Measurements from ENCODE around the gene FAM25G. TPM values are rescaled to one million over a fixed set of nuclear protein-coding genes. Genes with fewer than 3 reads are reported as not detected.

The FAM25G gene
- total and polyA plus RNA-seq, 8 donors: not detected

DNA sequence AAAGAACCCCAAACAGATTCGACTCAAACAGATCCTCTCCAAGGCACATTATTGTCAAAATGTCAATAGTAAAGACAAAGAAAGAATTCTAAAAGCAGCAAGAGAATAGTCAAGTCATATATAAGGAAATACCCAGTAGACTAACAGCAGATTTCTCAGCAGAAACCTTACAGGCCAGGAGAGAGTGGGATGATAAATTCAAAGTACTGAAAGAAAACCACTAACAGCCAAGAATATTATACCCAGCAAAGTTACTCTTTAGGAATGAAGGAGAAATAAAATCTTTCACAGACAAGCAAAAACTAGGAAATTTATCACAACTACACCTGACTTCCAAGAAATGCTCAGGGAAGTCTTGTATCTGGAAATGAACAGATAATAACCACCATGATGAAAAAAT lies 45.8 kb downstream of the FAM25G start:
- no peak for ATAC-seq
- WGBS, 2 donors: 58 to 71% methylated on average over 1 of the region's 1 CpG
- intact Hi-C loops (cut with DNase I): no loop called here
- no peak for DNase-seq
- H3K27me3 ChIP-seq: no peaks in the 10 kb centered on the region
- H3K36me3 ChIP-seq: no peaks in the 10 kb centered on the region
- no peak overlapping the region for H3K27ac ChIP-seq
- no peak overlapping the region for H3K4me3 ChIP-seq
- H3K9me3 ChIP-seq: no peaks in the 10 kb centered on the region
- no peaks in the 10 kb centered on the region for H3K4me1 ChIP-seq
- TF ChIP-seq, protein P1, sequence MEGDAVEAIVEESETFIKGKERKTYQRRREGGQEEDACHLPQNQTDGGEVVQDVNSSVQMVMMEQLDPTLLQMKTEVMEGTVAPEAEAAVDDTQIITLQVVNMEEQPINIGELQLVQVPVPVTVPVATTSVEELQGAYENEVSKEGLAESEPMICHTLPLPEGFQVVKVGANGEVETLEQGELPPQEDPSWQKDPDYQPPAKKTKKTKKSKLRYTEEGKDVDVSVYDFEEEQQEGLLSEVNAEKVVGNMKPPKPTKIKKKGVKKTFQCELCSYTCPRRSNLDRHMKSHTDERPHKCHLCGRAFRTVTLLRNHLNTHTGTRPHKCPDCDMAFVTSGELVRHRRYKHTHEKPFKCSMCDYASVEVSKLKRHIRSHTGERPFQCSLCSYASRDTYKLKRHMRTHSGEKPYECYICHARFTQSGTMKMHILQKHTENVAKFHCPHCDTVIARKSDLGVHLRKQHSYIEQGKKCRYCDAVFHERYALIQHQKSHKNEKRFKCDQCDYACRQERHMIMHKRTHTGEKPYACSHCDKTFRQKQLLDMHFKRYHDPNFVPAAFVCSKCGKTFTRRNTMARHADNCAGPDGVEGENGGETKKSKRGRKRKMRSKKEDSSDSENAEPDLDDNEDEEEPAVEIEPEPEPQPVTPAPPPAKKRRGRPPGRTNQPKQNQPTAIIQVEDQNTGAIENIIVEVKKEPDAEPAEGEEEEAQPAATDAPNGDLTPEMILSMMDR (IDR thresholded peaks at IDR 0.05): no peak
- no peak for FAIRE-seq

DNA sequence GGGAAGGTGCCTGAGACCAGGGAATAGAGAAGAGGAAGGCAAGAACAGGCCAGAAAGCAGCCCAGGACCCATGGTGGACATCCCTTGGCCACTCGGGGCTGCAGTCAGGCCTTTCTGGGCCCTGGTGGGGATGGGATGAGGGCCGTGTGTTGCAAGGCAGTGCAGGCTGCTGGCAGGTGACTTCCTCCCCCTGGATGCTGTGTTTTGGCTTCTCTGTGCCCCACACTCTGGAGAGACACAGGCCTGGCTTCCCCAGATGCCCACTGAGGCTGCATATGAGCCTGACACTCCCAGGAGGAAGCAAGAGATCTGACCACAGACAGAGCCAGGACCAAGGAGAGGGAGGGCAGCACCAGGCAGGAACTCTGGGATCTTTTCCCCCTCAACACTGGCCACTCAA lies 47.5 kb downstream of the FAM25G start:
- H3K36me3 ChIP-seq: no peaks in the 10 kb centered on the region
- FAIRE-seq (no peak), ATAC-seq (no peak), DNase-seq (no peak)
- no peak overlapping the region for H3K27ac ChIP-seq
- 77 to 80% methylated on average over 1 to 2 of the region's 2 CpGs for WGBS, 2 donors
- intact Hi-C loops (cut with DNase I): no loop called here
- H3K4me1 ChIP-seq: no peaks in the 10 kb centered on the region
- H3K27me3 ChIP-seq: no peaks in the 10 kb centered on the region
- TF ChIP-seq, protein P1 (IDR thresholded peaks at IDR 0.05): no peak
- no peak overlapping the region for H3K4me3 ChIP-seq
- no peaks in the 10 kb centered on the region for H3K9me3 ChIP-seq

DNA sequence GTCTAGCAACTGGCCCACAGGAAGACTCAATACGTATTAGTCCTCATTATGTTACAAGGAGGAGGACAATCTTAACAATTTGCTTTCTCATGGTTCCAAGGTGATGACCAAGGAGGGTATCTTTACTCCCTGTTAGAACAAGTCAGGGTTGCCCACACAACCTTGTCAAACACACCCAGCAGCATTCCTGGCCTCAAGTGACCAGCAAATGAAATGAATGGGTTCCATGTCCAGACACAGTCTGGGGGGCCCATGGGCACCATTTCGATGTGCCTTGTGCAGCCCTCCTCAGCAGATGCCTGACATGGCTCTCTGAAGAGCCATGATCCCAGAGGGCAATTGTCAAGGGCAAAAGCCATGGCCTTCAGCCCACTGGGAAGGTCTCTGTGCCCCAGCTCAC lies 48.4 kb downstream of the FAM25G start:
- Histone ChIP-seq H3K9me3 (no peaks in the 10 kb centered on the region), H3K27me3 (no peaks in the 10 kb centered on the region), H3K36me3 (no peaks in the 10 kb centered on the region), H3K4me3 (no peak overlapping the region), H3K4me1 (no peaks in the 10 kb centered on the region), H3K27ac (no peak overlapping the region)
- WGBS, 2 donors: 77 to 86% methylated on average over 2 of the region's 2 CpGs
- FAIRE-seq: no peak
- TF ChIP-seq, protein P1 (IDR thresholded peaks at IDR 0.05): no peak
- intact Hi-C loops (cut with DNase I): no loop called here
- no peak for ATAC-seq
- no peak for DNase-seq

DNA sequence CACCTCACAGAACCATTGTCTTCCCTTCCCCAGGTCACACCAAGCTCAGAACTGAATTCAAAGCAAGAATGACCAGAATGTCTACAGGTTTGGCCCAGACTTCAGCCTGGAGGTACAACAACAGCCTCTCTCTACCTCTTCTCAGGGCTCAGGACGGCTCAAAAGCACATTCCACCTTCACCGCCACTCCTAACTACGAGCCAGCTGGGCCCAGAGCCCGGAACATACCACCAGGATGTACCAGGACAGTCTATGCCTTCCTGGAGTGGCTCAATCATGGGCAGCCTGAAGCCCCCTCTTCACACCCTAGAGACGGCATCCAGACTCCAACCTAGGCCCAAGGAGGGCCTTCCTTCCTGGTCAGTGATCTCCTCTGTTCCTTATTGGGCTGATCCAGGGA lies 49.1 kb downstream of the FAM25G start:
- 82 to 87% methylated on average over 5 of the region's 5 CpGs for WGBS, 2 donors
- intact Hi-C loops (cut with DNase I): no loop called here
- TF ChIP-seq, protein P1 (IDR thresholded peaks at IDR 0.05): no peak
- FAIRE-seq: no peak
- Histone ChIP-seq H3K4me3 (no peak overlapping the region), H3K27me3 (no peaks in the 10 kb centered on the region), H3K4me1 (no peaks in the 10 kb centered on the region), H3K36me3 (no peaks in the 10 kb centered on the region), H3K27ac (no peak overlapping the region), H3K9me3 (no peaks in the 10 kb centered on the region)
- DNase-seq: no peak
- ATAC-seq: no peak

DNA sequence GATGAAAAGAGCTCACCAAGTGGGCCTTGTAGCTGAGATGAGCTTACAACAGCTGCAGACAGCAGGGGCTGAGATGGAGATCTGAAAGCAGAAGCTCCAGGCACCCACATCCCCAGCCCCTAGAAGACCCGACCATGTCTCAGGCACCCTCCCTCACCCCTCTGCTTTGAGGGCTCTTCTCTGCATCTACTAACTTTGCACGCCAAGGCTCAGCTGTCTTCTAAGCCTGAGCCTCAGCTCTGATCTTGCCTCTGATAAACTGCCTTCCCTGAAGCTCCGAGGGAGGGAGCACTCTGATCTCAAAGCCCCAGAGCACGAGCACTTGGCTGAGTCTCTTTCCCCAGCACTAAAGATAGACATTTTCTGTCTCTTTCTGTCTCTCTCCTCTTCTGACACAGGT lies 49.6 kb downstream of the FAM25G start:
- FAIRE-seq (no peak), ATAC-seq (no peak), DNase-seq (no peak)
- TF ChIP-seq, protein P1 (IDR thresholded peaks at IDR 0.05): no peak
- Histone ChIP-seq H3K36me3 (no peaks in the 10 kb centered on the region), H3K27me3 (no peaks in the 10 kb centered on the region), H3K9me3 (no peaks in the 10 kb centered on the region), H3K4me3 (no peak overlapping the region), H3K27ac (no peak overlapping the region), H3K4me1 (no peaks in the 10 kb centered on the region)
- WGBS, 2 donors: 59 to 83% methylated on average over 4 of the region's 4 CpGs
- intact Hi-C loops (cut with DNase I): no loop called here

Measured in pancreas (tissue), 10 donors.